GM19324 (cell line): ENCODE measurements around the gene C5orf46.
"Not testable (repeated sequence)": the region's sequence is repeated elsewhere in the genome, so short reads cannot be mapped to it uniquely, and the experiment has no call there.

Source experiments
- ATAC-seq: cut with Tn5 transposase; IDR thresholded peaks from one replicate; pipeline ENCODE4 v1.9.1; 2021; ENCODE audit warnings: mild to moderate bottlenecking, moderate library complexity; ENCODE audit not compliant: unreplicated experiment, low FRiP score

The C5orf46 gene

DNA sequence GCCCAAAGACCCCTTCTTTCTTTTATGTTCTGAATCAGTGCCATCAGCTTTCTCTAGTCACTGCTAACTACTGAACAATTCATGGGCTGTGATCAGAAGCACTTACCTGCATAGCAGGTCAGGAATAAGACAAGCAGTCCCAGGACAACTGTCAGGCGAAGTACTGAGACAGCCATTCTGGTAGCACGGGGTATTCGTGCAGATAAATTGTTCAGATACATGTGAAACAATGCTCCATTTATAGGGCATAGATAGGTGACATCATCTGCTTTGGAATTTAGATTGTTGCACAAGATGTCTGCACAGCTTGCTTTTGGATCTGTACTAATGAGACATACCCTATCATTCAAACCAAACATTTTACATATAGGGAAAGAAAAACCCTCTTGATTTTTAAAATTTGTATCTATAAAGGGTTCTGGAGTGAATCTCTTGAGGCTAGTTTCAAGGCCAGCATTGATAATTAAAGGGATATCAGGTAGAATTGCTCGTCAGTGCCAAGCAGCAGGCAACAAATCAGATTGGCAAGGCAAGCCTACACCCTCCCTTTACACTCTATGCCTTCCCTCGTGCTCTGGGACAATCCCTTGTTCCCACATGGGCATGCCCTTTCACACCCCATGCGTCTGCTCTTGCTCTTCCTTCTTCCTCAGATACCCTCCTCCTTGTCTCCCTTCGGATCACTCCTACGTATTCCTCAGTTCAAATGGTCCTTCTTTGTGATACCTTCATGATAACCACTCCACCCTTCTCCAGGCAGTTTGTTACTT lies at the start of gene C5orf46:
C5orf46 (minus strand) TSS at position 213 of the 770 bp plus-strand sequence; CDS start at position 176, 37 bp downstream.
- ATAC-seq = no peak

DNA sequence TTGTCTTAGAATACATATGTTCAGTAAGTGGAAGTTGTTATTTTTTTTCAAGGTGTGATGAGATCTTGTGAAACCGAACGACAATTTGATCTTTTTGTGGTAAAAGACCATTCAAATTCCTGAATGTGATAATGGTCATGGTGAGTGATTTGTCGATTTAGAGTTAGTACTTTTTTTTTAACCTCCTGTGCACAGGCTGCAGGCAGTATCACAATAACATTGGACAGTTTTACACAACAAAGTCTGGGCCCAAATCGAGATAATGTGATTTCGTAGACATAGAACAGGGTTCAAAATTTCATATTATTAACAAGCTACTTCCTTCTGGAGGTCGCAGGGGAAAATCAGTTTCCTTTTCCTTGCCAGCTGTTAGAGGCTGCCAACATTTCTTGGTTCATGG lies 48.6 kb upstream of the C5orf46 start:
- no peak for ATAC-seq

DNA sequence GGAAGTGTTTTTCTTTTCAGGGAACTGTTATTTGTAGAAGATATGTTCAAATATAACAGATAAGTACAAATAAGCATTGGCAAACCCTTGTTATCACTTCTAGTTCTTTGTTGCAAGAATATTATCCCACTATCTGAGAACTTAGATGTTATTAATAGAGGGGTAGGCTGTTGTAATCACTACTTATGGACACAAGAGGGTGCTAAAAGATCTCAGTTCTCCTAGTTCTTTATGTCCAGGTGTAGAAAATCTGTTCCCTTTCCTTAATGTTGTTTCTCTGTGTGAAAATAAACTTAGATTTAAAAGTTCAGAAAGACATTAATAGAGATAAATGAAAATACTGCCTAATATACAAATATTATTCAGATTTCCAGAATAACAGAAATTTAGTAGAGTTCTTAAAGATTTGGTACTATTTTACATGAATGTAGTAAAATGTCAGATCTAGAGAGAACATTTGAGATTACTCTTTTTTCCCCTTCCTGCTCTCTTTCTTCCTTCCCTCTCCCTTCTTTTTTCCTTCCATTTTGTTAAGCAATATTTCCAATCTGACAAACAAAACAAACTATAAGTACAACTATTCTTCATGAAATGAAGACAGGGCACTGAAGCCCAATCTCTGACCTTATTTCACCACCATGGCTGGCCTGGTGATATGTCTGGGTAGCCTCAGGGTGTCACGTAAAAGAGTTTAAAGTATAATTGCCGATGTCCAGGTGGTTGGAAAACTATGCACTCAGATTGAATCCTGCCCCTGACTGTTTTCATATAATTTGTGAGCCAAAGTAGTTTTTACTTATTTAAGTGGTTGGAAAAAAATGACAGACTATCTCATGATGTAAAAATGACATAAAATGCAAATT lies 43.6 kb upstream of the C5orf46 start:
- no peak for ATAC-seq

DNA sequence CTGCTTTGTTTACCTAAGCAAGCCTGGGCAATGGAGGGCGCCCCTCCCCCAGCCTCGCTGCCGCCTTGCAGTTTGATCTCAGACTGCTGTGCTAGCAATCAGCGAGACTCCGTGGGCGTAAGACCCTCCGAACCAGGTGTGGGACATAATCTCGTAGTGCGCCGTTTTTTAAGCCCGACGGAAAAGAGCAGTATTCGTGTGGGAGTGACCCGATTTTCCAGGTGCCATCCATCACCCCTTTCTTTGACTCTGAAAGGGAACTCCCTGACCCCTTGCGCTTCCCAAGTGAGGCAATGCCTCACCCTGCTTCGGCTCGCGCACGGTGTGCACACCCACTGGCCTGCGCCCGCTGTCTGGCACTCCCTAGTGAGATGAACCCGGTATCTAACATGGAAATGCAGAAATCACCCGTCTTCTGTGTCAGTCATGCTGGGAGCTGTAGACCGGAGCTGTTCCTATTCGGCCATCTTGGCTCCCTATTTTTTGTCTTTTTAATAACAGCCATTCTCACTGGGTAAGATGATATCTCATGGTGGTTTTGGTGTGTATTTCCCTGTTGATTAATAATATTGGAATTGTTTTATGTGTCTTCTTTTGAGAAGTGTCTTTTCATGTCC lies 40.4 kb upstream of the C5orf46 start:
- ATAC-seq = not testable (repeated sequence)

DNA sequence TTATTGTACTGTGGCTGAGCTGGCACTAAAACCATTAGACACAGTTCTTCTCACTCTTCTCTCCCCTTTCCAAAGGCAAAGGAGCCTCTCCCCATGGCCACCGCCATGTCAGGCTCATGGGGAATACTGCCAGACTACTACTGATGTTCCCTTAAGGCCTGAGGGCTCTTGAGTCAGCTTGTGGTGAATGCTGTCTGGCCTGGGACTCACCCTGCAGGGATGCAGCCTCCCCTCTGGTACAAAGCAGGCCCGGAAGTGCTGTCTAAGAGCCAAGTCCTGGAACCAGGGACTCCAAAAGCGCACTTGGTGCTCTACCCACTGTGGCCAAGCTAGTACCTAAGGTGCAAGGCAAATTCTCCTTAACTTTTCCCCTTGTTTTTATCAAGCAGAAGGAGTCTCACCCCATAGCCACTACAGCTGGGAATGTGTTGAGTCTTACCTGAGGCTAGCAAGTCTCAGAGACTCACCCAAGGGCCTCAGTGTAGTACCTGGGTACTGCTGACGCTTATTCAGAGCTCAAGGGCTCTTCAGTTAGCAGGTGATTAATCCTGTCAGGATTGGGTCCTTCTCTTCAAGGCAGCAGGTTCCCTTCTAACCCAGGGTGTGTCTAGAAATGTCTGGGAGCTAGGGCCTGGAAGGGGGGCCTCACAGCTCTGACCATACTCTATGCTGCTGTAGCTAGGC lies 33.2 kb upstream of the C5orf46 start:
- ATAC-seq = no peak

DNA sequence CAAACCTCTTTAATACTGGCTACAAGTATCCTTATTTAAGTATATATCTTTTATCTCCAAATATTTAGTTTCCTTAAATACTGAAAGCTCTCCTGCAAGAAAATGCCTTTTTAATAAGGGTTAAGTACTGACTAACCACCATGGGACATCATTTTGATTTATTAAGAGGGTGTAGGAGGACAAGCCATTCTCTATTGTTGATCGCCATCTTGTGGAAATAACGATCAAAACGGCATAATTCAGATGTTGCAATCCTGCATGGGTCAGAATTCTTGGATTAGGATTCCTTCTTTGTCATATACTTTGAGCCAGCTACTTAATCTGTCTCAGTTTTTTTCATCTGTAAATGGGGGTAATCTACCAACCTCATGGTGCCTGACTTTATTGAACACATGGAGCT lies 28.7 kb upstream of the C5orf46 start:
- no peak for ATAC-seq

DNA sequence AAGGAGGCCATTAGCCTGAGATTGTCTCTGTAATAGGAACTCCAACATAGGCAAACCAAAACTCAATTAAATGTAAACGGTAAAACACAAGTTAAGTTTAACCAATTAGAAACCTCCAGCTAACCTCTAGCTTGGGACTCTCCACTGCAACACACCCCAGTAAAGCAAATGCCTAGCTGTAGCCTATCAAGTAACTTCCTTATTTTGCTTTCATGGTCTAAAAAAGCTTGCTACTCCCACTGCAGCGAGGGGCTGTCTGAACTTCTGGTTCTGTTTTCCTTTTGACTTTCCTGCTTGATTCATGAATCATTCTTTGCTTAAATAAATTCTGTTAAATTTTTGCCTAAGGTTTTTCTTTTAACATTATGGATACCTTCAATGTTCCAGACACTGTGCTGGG lies 24.4 kb upstream of the C5orf46 start:
- ATAC-seq = peak; percentile 54

DNA sequence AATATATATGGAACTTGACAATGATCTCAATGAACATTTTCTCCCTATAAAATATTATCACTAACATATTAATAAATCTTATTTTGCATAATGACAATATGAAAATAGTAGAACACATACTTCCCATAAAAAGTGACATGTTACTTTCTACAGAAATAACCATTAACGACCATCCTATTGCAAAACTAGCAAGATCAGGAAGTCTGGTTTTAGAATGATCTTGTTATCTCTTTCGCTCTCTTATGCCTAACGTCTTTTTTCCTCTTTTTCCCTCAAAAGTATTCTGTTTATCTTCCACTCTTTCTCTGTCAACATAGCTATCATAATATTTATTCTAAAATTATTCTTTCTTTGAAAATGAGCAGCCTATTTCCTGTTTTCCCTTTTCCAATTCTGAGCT lies 21.6 kb upstream of the C5orf46 start:
- ATAC-seq = no peak

DNA sequence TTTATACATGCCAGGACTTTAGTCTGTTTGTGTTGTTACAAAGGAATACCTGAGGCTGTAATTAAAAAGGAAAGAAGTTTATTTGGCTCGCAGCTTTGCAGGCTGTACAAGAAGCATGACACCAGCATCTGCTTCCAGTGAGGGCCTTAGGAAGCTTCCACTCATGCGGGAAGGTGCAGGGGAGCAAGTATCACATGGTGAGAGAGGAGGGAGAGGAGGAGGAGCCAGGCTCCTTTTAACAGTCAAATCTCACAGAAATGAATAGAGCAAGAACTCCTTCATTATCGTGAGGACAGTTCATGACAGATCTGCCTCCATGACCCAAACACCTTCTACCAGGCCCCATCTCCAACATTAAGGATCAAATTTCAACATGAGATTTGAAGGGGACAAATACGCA lies 18.7 kb upstream of the C5orf46 start:
- no peak for ATAC-seq

DNA sequence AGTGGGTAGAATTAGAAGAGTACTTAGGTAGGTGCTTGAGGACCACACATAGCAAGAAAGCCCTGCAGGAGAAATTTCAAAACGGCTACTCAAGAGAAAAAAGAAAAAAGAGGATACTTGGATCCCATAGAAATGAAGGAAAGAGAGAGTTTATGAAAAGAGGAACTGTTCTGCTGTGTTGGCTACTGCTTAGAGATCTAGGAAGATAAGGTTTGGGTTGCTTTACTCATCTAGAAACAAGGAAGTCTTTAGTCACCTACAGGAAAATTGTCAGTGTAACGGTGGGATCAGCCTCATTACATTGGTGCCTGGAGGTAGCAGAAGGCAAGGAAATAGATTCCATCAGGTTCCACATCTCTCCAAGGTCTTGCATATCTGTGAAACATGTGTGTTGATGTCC lies 14.8 kb upstream of the C5orf46 start:
- ATAC-seq = no peak

DNA sequence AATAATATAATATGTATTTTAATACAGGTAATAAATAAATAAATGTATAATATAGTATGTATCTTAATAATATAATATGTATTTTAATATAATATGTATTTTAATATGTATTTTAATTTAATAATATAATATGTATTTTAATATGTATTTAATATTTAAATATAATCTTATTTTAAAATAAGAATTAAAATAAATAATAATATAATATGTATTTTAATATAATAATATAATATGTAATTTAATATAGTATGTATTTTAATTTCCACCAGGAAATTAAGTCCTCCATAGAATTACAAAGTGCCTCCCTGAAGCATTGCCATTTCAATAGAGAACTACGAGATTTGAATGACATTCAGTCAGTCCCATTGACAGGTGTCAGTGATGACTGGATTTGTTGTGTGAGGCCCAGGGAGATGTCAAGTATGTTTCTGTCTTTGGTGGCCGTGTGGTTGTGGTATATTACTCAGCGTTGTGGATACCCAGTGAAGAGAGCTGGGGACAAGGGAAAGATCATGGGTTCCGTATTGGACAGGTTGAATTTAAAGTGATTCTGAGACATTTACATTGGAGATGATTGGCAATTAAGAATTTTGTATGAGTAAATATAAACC lies 14.2 kb upstream of the C5orf46 start:
- no peak for ATAC-seq

DNA sequence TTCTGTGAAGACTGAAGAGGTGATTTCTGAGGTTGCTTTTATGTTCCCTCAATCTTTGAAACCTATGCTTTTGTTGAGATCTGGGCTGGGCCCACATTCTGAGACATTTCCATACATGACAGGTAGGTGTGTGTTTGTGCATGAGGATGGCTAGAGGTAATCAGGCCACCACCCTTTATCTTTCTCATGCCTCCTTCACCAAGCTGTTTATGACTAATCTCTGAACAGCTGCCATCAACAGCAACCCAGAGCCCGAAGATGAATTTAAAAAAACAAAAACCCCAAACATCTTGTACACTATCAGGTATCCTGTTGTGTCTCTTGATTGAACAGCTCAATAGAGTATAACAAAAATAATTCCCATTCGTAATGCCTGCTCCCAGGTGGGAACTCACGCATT lies 12.6 kb upstream of the C5orf46 start:
- ATAC-seq = no peak

DNA sequence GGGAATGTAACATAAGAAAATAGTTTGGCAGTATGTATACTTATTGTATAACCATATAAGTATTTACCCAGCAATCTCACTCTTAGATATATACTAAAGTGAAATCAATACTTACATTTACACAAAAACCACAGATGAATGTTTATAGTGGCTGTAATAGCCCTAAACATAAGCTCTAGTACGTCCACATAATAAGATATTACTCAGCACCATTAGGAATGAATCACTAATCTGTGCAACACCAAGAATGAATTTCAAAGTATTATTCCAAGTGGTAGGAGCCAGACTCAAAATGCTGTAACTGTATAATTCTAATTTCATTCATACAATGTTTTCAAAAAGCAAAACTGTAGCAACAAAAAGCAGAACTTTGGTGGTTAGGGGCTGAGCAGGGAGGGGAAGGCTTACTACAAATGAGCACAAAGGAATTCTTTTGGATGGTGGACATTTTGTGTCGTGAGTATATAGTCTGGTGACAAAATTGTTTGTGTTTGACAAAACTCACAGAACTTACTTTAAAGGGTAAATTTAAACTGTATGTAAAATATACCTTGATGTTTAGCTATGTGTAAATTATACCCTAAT lies 11.9 kb upstream of the C5orf46 start:
- ATAC-seq = no peak

DNA sequence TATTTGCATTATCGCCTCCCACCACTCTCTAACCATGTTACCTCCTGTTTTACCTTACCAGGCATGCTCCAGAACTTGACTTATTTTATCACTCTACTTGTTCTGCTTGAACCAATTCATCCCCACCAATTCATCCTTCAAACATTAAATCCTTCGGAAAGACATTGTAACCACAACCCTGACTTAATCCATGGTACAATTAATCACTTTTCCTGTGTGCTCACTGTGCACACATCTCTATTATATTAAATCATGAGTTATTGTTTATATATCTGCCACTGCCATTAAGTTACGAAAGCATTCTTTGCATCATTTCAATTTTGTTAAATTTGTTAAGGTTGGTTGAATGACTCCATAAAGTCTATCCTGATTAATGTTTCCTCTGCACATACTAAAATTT lies 7.4 kb upstream of the C5orf46 start:
- ATAC-seq = no peak

DNA sequence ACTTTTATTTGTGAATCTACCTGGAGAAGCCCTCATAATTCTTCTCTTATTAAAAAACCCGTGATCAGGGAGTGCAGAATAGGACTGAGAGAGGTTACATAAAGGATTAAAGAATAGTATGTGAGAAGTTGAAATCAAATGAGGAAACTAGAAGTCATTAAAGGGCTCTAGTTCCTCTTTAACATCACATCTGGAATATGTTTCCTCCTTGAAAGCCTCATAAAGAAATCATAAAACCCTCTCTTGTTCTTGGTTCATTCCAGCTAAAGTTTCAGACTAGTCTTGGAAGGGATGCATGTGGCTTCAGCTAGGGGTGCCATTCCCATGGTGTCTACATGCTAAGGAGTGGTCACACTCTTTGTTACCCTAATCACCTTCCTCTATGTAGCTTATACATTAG lies 5.7 kb upstream of the C5orf46 start:
- ATAC-seq = no peak

DNA sequence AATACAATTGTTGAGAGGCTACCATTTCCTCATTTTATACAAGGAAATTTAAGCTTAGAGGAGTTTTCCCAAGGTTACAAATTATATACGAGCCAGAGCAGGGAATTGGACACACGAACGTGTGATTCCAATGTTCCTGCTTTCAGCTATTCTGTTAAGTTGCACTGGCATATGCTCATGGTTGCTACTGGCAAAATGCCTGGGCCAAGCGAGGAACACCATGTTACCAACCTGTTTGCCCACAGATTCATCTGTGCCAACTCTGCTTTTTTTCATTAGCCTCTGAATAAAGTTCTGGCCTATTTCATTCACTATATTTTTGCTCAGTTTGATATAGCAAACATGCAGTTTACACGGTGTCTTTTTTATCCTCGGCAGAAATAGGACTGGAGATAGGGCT lies 5.1 kb upstream of the C5orf46 start:
- ATAC-seq = no peak

DNA sequence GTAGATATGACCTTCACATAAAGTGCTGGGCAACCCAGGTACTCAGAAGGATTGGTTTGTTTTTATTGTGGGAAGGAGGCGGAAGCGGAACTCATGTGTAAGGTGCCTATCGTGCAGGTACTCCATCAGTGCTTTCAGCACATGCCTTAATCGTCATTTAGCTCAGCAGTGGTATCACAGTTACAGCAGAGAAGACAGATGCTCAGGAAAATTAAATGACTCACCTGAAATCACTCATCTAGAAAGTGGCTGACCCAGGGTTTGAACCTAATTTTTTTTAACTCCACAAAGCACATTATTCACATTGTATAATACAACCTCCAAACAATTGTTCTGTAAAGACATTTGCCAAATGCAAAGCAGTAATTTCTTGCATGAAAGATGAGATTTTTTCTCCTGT lies 2.2 kb downstream of the C5orf46 start:
- ATAC-seq = no peak

DNA sequence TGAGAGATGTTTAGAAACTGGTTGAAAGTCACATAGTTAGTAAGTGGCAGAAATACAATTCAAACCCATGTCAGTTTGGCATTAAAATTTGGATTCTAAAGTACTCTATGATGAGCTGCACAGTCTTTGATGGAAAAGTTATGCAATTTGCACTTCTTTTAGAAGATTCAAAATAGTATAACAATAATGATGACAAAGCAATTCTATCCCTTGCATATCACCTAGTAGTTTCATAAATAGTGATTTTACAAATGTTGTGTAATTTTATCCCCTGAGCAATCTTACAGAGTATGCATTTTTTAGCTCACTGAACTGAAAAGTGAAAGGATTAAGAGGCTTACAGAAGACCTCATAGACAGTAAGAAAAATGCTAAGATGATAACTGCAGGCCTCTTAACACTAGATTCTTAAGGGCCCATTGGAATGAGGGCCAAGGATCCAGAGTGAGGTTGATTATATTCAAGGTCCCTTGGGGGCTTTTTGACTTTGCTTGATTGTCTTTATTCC lies 3.7 kb downstream of the C5orf46 start:
- ATAC-seq = no peak

DNA sequence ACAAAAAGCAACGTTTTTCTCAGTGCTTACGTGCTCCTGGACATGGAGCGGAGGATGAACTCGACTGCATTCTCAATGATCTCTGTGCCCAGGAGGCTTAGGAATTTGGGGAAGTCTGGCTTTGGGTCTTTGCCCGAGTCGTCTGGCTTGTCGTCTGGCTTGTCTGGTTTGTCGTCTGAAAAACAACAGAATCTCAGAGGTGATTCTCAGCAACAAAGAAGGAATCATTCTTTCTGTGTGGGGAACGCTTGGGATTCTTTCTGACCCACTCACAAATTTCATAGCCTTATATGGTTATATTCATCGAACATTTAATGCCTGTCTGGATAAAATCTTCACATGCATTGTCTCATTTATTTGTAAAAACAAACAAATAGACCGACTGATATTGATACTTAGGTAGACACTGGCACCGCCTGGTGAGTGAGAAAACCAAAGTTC lies 4.7 kb downstream of the C5orf46 start:
- no peak for ATAC-seq
